WTC11 (cell line): ENCODE measurements around the gene COL5A1. TPM values are rescaled to one million over a fixed set of nuclear protein-coding genes. Genes with fewer than 3 reads are reported as not detected.

Experiments used
- ATAC-seq: fragments of 200-7000 bp; cut with Tn5 transposase; 2 replicates; pipeline ENCODE4 v1.10.0; 2021; ENCODE audit warnings: mild to moderate bottlenecking, moderate library complexity
- CTCF ChIA-PET: fragments of 300-600 bp; sonication (Branson Sonifier 250); formaldehyde crosslinking; loops from one replicate; lab custom pipeline; 2021; ENCODE audit warnings: antibody characterized with exemption; lab: Charles Lee
- POLR2A ChIA-PET: fragments of 350-600 bp; sonication (Branson Sonifier 250); formaldehyde crosslinking; loops from one replicate; lab custom pipeline; 2021; ENCODE audit warnings: antibody characterized with exemption; lab: Charles Lee
- DNase-seq: peaks from one replicate; pipeline ENCODE4 v3.0.0; 2021; ENCODE audit warnings: low spot score
- H3K27ac Mint-ChIP-seq: 2 replicates; pipeline ENCODE4 v1.8.0; 2021; ENCODE audit warnings: mixed read lengths
- H3K27me3 Mint-ChIP-seq: 2 replicates; pipeline ENCODE4 v1.8.0; 2021; ENCODE audit warnings: low read depth, mild to moderate bottlenecking, moderate library complexity, mixed read lengths
- H3K36me3 Mint-ChIP-seq: 2 replicates; pipeline ENCODE4 v1.8.0; 2021; ENCODE audit warnings: mixed read lengths
- H3K4me1 Mint-ChIP-seq: 2 replicates; pipeline ENCODE4 v1.8.0; 2022; ENCODE audit warnings: mixed read lengths
- H3K4me3 Mint-ChIP-seq: 2 replicates; pipeline ENCODE4 v1.8.0; 2021; ENCODE audit warnings: mild to moderate bottlenecking, moderate library complexity, mixed read lengths
- H3K9me3 Mint-ChIP-seq: 2 replicates; pipeline ENCODE4 v1.8.0; 2021; ENCODE audit warnings: mixed read lengths
- CBFB ChIP-seq: sonication (generic); formaldehyde crosslinking; IDR thresholded peaks from 2 replicates; pipeline ENCODE4 v1.8.1; 2022; ENCODE audit warnings: mild to moderate bottlenecking, low read depth, missing genetic modification reagents
- CTCF ChIP-seq: fragments of 200-600 bp; IDR thresholded peaks from 2 replicates; pipeline ENCODE4 v1.8.0; 2022; ENCODE audit warnings: antibody characterized with exemption
- E2F1 ChIP-seq: sonication (generic); formaldehyde crosslinking; IDR thresholded peaks from 2 replicates; pipeline ENCODE4 v1.8.0; 2022; ENCODE audit warnings: mild to moderate bottlenecking, missing genetic modification reagents
- ERG ChIP-seq: fragments of 250-450 bp; sonication (Bioruptor Pico); IDR thresholded peaks from 2 replicates; pipeline ENCODE4 v1.8.0; 2021; ENCODE audit warnings: mild to moderate bottlenecking
- ETV6 ChIP-seq: sonication (generic); formaldehyde crosslinking; IDR thresholded peaks from 2 replicates; pipeline ENCODE4 v1.8.1; 2022; ENCODE audit warnings: mild to moderate bottlenecking, missing genetic modification reagents
- FOXK1 ChIP-seq: sonication (generic); formaldehyde crosslinking; IDR thresholded peaks from 2 replicates; pipeline ENCODE4 v1.8.0; 2022; ENCODE audit warnings: mild to moderate bottlenecking, moderate library complexity, missing genetic modification reagents
- IRF1 ChIP-seq: sonication (generic); formaldehyde crosslinking; IDR thresholded peaks from 2 replicates; pipeline ENCODE4 v1.8.0; 2023; ENCODE audit warnings: missing genetic modification reagents
- IRF2 ChIP-seq: sonication (generic); formaldehyde crosslinking; IDR thresholded peaks from 2 replicates; pipeline ENCODE4 v1.8.0; 2022; ENCODE audit warnings: low read depth, missing genetic modification reagents, borderline replicate concordance
- JAZF1 ChIP-seq: fragments of 250-450 bp; sonication (Bioruptor Pico); IDR thresholded peaks from 2 replicates; pipeline ENCODE4 v1.9.0; 2021; ENCODE audit warnings: moderate library complexity, mild to moderate bottlenecking, inconsistent platforms
- JUN ChIP-seq: sonication (generic); formaldehyde crosslinking; IDR thresholded peaks from 2 replicates; pipeline ENCODE4 v1.8.0; 2023; ENCODE audit warnings: mild to moderate bottlenecking, missing genetic modification reagents
- MYBL2 ChIP-seq: sonication (generic); formaldehyde crosslinking; IDR thresholded peaks from 2 replicates; pipeline ENCODE4 v1.8.1; 2023; ENCODE audit warnings: mild to moderate bottlenecking, moderate library complexity, missing genetic modification reagents
- NFYB ChIP-seq: sonication (generic); formaldehyde crosslinking; conservative IDR thresholded peaks from 2 replicates; pipeline ENCODE4 v1.8.0; 2022; ENCODE audit warnings: low read depth, missing genetic modification reagents
- SMAD3 ChIP-seq: sonication (generic); formaldehyde crosslinking; IDR thresholded peaks from 2 replicates; pipeline ENCODE4 v1.8.0; 2022; ENCODE audit warnings: missing genetic modification reagents, mild to moderate bottlenecking, borderline replicate concordance
- total RNA-seq: library from RNA; stranded (reverse); gene quantifications from 3 replicates; pipeline ENCODE4 v1.2.3, GENCODE V29; 2021
- TF ChIP-seq, protein P1 (sequence below): sonication (generic); formaldehyde crosslinking; IDR thresholded peaks from 2 replicates; pipeline ENCODE4 v1.8.1; 2023; ENCODE audit warnings: mild to moderate bottlenecking, missing genetic modification reagents
- TF ChIP-seq, protein P2 (sequence below): sonication (generic); formaldehyde crosslinking; IDR thresholded peaks from 2 replicates; pipeline ENCODE4 v1.8.1; 2023; ENCODE audit warnings: mild to moderate bottlenecking, missing genetic modification reagents
- TF ChIP-seq, protein P3 (sequence below): sonication (generic); formaldehyde crosslinking; conservative IDR thresholded peaks from 2 replicates; pipeline ENCODE4 v1.8.1; 2023; ENCODE audit warnings: mild to moderate bottlenecking, low read depth, missing genetic modification reagents, moderate library complexity

Gene COL5A1
- total RNA-seq, 1 experiment from 2014 or later = 13.5 TPM

GRCh38 chr9:134888603-134889190, 247.1 kb downstream of the COL5A1 start:
- Mint-ChIP-seq H3K36me3 (no peaks in the 10 kb centered on the region), H3K27me3 (no peaks in the 10 kb centered on the region), H3K9me3 (peaks cover under 1% of the 10 kb centered on the region), H3K27ac (no peak overlapping the region), H3K4me3 (no peak overlapping the region), H3K4me1 (no peaks in the 10 kb centered on the region)
- ChIA-PET CTCF (no interaction called here), POLR2A (interaction anchor here (0.5 kb wide), 1 partner anchor 12 kb away, joined by 6 read pairs; no protein-coding TSS in a partner anchor)
- DNase-seq (no peak), ATAC-seq (no peak)
- TF ChIP-seq IRF1 (no peak), JAZF1 (no peak), E2F1 (no peak), IRF2 (CRISPR knock-in tag) (no peak), ETV6 (no peak), CTCF (no peak), SMAD3 (no peak), FOXK1 (no peak), JUN (CRISPR knock-in tag) (no peak), CBFB (CRISPR knock-in tag) (no peak), ERG (CRISPR knock-in tag) (no peak), MYBL2 (no peak), NFYB (CRISPR knock-in tag) (no peak)
- TF ChIP-seq, protein P1, sequence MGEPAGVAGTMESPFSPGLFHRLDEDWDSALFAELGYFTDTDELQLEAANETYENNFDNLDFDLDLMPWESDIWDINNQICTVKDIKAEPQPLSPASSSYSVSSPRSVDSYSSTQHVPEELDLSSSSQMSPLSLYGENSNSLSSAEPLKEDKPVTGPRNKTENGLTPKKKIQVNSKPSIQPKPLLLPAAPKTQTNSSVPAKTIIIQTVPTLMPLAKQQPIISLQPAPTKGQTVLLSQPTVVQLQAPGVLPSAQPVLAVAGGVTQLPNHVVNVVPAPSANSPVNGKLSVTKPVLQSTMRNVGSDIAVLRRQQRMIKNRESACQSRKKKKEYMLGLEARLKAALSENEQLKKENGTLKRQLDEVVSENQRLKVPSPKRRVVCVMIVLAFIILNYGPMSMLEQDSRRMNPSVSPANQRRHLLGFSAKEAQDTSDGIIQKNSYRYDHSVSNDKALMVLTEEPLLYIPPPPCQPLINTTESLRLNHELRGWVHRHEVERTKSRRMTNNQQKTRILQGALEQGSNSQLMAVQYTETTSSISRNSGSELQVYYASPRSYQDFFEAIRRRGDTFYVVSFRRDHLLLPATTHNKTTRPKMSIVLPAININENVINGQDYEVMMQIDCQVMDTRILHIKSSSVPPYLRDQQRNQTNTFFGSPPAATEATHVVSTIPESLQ = no peak
- TF ChIP-seq, protein P2, sequence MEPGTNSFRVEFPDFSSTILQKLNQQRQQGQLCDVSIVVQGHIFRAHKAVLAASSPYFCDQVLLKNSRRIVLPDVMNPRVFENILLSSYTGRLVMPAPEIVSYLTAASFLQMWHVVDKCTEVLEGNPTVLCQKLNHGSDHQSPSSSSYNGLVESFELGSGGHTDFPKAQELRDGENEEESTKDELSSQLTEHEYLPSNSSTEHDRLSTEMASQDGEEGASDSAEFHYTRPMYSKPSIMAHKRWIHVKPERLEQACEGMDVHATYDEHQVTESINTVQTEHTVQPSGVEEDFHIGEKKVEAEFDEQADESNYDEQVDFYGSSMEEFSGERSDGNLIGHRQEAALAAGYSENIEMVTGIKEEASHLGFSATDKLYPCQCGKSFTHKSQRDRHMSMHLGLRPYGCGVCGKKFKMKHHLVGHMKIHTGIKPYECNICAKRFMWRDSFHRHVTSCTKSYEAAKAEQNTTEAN (CRISPR knock-in tag) = no peak
- TF ChIP-seq, protein P3, sequence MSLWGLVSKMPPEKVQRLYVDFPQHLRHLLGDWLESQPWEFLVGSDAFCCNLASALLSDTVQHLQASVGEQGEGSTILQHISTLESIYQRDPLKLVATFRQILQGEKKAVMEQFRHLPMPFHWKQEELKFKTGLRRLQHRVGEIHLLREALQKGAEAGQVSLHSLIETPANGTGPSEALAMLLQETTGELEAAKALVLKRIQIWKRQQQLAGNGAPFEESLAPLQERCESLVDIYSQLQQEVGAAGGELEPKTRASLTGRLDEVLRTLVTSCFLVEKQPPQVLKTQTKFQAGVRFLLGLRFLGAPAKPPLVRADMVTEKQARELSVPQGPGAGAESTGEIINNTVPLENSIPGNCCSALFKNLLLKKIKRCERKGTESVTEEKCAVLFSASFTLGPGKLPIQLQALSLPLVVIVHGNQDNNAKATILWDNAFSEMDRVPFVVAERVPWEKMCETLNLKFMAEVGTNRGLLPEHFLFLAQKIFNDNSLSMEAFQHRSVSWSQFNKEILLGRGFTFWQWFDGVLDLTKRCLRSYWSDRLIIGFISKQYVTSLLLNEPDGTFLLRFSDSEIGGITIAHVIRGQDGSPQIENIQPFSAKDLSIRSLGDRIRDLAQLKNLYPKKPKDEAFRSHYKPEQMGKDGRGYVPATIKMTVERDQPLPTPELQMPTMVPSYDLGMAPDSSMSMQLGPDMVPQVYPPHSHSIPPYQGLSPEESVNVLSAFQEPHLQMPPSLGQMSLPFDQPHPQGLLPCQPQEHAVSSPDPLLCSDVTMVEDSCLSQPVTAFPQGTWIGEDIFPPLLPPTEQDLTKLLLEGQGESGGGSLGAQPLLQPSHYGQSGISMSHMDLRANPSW (CRISPR knock-in tag) = no peak
